ENCODE results near the gene MARS1.

DNA sequence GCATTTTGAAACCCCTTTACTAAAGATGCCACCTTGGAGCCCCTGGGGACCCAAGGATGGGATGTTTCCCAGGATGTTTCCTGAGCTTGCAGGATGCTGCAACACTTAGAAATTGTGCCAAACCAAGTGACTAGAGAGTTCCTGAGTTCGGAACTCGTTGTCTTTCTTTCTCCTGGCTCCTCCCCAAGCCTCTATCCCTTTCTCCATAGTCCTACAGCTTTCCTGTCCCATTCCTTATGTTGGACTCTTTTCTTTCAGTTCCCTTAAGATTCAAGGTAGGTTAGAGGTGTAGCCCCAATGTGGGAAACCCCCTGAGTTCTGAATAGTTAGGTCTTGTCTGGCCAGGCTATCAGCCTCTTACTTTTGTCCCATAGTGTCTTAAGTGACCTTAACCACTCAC lies 60.6 kb downstream of the MARS1 start:
- TF ChIP-seq POLR2A (IDR thresholded peaks at IDR 0.05; ENCODE audit: low read depth, low read length) (no peak), POLR2AphosphoS5 (IDR thresholded peaks at IDR 0.05; ENCODE audit: low read depth, low read length) (no peak)

All from GM12891 (cell line).